PFSK-1 (cell line): Measurements from ENCODE around the gene EWSR1.

Source experiments
- FOXP2 ChIP-seq: optimal IDR thresholded peaks from 2 replicates; pipeline ENCODE3; 2011; ENCODE audit warnings: borderline replicate concordance, control low read depth, inconsistent platforms; ENCODE audit not compliant: insufficient read depth; ENCODE audit errors: extremely low read length, extremely low read depth
- POLR2AphosphoS5 ChIP-seq: IDR thresholded peaks from 2 replicates; pipeline ENCODE4 v1.6.1; 2012; ENCODE audit warnings: low read depth, mild to moderate bottlenecking, control low read depth, low read length, moderate library complexity
- SIN3A ChIP-seq: IDR thresholded peaks from 2 replicates; pipeline ENCODE4 v1.6.1; 2012; ENCODE audit warnings: mild to moderate bottlenecking, low read length, moderate library complexity, borderline replicate concordance; ENCODE audit not compliant: insufficient read depth
- TAF1 ChIP-seq: IDR thresholded peaks from 2 replicates; pipeline ENCODE4 v1.6.1; 2012; ENCODE audit warnings: low read length, control low read depth, borderline replicate concordance; ENCODE audit not compliant: insufficient read depth
- TF ChIP-seq, protein P1 (sequence below), 2 experiments: IDR thresholded peaks; 2 replicates each; pipeline versions ENCODE4 v1.6.1 to v1.8.0; 2011 to 2012; ENCODE audit warnings: low read depth in 2 of 2, low read length in 2 of 2, control low read depth in 1 of 2, inconsistent platforms in 1 of 2, mild to moderate bottlenecking in 1 of 2, moderate library complexity in 1 of 2; ENCODE audit not compliant: insufficient read depth in 1 of 2

EWSR1 gene

GRCh38 chr22:29346659-29347058 is 78.6 kb downstream of the EWSR1 start:
- TF ChIP-seq TAF1 (no peak), POLR2AphosphoS5 (no peak), SIN3A (no peak), FOXP2 (no peak)
- TF ChIP-seq, protein P1, sequence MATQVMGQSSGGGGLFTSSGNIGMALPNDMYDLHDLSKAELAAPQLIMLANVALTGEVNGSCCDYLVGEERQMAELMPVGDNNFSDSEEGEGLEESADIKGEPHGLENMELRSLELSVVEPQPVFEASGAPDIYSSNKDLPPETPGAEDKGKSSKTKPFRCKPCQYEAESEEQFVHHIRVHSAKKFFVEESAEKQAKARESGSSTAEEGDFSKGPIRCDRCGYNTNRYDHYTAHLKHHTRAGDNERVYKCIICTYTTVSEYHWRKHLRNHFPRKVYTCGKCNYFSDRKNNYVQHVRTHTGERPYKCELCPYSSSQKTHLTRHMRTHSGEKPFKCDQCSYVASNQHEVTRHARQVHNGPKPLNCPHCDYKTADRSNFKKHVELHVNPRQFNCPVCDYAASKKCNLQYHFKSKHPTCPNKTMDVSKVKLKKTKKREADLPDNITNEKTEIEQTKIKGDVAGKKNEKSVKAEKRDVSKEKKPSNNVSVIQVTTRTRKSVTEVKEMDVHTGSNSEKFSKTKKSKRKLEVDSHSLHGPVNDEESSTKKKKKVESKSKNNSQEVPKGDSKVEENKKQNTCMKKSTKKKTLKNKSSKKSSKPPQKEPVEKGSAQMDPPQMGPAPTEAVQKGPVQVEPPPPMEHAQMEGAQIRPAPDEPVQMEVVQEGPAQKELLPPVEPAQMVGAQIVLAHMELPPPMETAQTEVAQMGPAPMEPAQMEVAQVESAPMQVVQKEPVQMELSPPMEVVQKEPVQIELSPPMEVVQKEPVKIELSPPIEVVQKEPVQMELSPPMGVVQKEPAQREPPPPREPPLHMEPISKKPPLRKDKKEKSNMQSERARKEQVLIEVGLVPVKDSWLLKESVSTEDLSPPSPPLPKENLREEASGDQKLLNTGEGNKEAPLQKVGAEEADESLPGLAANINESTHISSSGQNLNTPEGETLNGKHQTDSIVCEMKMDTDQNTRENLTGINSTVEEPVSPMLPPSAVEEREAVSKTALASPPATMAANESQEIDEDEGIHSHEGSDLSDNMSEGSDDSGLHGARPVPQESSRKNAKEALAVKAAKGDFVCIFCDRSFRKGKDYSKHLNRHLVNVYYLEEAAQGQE (IDR thresholded peaks at IDR 0.05; ENCODE audit: insufficient read depth in 1 of 2, low read depth in 2 of 2, low read length in 2 of 2), result no peak

DNA sequence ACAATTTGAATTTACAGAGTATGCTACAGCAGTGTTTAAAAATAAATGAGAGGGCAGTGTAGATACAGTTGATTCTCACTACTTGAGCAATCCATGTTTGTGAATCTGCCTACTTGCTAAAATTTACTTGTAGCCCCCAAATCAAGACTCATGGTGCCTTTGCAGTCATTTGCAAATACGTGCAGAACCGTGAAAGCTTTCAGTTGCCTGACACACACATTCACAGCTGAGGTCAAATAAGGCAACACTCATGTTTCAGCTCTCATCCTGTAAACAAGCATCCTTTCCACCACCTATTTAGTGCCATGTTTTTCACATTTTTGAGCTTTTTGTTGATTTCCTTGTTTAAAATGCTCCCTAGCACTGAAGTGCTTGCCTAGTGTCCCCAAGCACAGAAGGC is 80.0 kb downstream of the EWSR1 start:
- TF ChIP-seq POLR2AphosphoS5 (no peak), TAF1 (no peak)
- TF ChIP-seq, protein P1 (IDR thresholded peaks at IDR 0.05; ENCODE audit: insufficient read depth in 1 of 2, low read depth in 2 of 2, low read length in 2 of 2), result no peak

- TF ChIP-seq FOXP2 (no peak), POLR2AphosphoS5 (no peak), TAF1 (no peak), SIN3A (no peak)
- TF ChIP-seq, protein P1 (IDR thresholded peaks at IDR 0.05; ENCODE audit: insufficient read depth in 1 of 2, low read depth in 2 of 2, low read length in 2 of 2), result no peak
These were observed 80.9 kb downstream of the EWSR1 start for GRCh38 chr22:29348956-29349355.
